Liver (tissue), 3 donors: ENCODE measurements around the gene PATZ1.

Experiments
- ATF3 ChIP-seq: IDR thresholded peaks from 2 replicates; pipeline ENCODE4 v1.6.1; 2016; ENCODE audit warnings: antibody characterized with exemption
- FOXA1 ChIP-seq: IDR thresholded peaks from 2 replicates; pipeline ENCODE4 v1.6.1; 2016; ENCODE audit warnings: antibody characterized with exemption
- FOXA2 ChIP-seq: IDR thresholded peaks from 2 replicates; pipeline ENCODE4 v1.6.1; 2016; ENCODE audit warnings: antibody characterized with exemption
- TF ChIP-seq, protein P1 (sequence below): fragments of 150-350 bp; IDR thresholded peaks from 2 replicates; pipeline ENCODE4 v1.5.1; 2017; ENCODE audit warnings: improper control_type of control experiment, low read depth, low read length; ENCODE audit not compliant: missing input control
- TF ChIP-seq, protein P2 (sequence below): IDR thresholded peaks from 2 replicates; pipeline ENCODE4 v1.6.1; 2016; ENCODE audit warnings: antibody characterized with exemption, mild to moderate bottlenecking
- donor health status: healthy.
- donor health status: healthy.

DNA sequence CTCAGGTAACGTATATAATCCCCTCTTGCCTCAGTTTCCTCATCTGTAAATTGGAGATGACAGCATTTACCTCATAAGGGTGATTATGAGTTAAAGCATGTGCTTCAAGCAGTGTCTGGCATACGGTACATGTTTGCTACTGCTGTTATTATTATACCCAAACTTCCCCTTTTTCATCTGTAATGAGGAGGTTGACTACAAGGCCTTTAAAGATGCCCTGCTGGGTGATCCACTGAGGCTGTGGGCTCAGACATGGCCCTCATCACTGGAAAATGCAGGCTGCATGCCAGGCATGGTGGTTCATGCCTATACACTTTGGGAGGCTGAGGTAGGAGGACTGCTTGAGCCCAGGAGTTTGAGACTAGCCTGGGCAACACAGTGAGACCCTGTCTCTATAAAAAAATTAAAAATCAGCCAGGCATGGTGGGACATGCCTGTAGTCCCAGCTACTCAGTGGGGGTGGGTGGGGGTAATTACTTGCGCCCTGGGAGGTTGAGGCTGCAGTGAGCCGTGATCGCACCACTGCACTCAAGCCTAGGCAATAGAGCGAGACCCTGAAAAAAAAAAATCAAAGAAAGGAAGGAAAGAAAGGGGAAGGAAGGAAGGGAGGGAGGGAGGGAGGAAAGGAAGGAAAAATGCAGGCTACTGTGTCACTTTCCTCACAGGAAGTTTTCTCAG, 58.2 kb downstream of the PATZ1 start:
- TF ChIP-seq, protein P1, sequence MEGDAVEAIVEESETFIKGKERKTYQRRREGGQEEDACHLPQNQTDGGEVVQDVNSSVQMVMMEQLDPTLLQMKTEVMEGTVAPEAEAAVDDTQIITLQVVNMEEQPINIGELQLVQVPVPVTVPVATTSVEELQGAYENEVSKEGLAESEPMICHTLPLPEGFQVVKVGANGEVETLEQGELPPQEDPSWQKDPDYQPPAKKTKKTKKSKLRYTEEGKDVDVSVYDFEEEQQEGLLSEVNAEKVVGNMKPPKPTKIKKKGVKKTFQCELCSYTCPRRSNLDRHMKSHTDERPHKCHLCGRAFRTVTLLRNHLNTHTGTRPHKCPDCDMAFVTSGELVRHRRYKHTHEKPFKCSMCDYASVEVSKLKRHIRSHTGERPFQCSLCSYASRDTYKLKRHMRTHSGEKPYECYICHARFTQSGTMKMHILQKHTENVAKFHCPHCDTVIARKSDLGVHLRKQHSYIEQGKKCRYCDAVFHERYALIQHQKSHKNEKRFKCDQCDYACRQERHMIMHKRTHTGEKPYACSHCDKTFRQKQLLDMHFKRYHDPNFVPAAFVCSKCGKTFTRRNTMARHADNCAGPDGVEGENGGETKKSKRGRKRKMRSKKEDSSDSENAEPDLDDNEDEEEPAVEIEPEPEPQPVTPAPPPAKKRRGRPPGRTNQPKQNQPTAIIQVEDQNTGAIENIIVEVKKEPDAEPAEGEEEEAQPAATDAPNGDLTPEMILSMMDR, result no peak
- TF ChIP-seq FOXA1 (no peak), ATF3 (no peak), FOXA2 (no peak)
- TF ChIP-seq, protein P2, sequence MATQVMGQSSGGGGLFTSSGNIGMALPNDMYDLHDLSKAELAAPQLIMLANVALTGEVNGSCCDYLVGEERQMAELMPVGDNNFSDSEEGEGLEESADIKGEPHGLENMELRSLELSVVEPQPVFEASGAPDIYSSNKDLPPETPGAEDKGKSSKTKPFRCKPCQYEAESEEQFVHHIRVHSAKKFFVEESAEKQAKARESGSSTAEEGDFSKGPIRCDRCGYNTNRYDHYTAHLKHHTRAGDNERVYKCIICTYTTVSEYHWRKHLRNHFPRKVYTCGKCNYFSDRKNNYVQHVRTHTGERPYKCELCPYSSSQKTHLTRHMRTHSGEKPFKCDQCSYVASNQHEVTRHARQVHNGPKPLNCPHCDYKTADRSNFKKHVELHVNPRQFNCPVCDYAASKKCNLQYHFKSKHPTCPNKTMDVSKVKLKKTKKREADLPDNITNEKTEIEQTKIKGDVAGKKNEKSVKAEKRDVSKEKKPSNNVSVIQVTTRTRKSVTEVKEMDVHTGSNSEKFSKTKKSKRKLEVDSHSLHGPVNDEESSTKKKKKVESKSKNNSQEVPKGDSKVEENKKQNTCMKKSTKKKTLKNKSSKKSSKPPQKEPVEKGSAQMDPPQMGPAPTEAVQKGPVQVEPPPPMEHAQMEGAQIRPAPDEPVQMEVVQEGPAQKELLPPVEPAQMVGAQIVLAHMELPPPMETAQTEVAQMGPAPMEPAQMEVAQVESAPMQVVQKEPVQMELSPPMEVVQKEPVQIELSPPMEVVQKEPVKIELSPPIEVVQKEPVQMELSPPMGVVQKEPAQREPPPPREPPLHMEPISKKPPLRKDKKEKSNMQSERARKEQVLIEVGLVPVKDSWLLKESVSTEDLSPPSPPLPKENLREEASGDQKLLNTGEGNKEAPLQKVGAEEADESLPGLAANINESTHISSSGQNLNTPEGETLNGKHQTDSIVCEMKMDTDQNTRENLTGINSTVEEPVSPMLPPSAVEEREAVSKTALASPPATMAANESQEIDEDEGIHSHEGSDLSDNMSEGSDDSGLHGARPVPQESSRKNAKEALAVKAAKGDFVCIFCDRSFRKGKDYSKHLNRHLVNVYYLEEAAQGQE, result no peak
